GM10248 (cell line): Measurements from ENCODE around the gene OR4D6.

Experiments used
- CTCF ChIA-PET: fragments of 300-600 bp; sonication (Branson Sonifier 250); formaldehyde crosslinking; extraction: SDS; loops from one replicate; lab custom pipeline; 2021; ENCODE audit warnings: antibody characterized with exemption; lab: Yijun Ruan, JAX
- POLR2A ChIA-PET: fragments of 350-650 bp; sonication (Branson Sonifier 250); formaldehyde crosslinking; extraction: SDS; loops from one replicate; lab custom pipeline; 2020; ENCODE audit warnings: antibody characterized with exemption; lab: Yijun Ruan, JAX
- DNase-seq: peaks from one replicate; pipeline ENCODE4 v3.0.0; 2012; ENCODE audit errors: extremely low spot score
- CTCF ChIP-seq: IDR thresholded peaks from 2 replicates; pipeline ENCODE4 v1.5.1; 2012; ENCODE audit warnings: mild to moderate bottlenecking, low read depth; ENCODE audit errors: extremely low read depth, missing control alignments, control extremely low read depth

OR4D6 gene

GRCh38 chr11:59456661-59457060, at the start of gene OR4D6:
OR4D6 (plus strand) TSS chr11:59456961; CDS start chr11:59456961, 0 bp downstream.
- POLR2A ChIA-PET, result no interaction called here
- CTCF ChIA-PET, result no interaction called here
- no peak for DNase-seq
- TF ChIP-seq CTCF, result no peak

GRCh38 chr11:59413646-59414045, 43.1 kb upstream of the OR4D6 start:
- CTCF ChIA-PET, result interaction anchor here (1.8 kb wide), 1 partner anchor 16 kb away, joined by 8 read pairs; no protein-coding TSS in a partner anchor
- POLR2A ChIA-PET, result no interaction called here
- DNase-seq, result no peak

GRCh38 chr11:59415111-59415510, 41.6 kb upstream of the OR4D6 start:
- POLR2A ChIA-PET, result no interaction called here
- no peak for TF ChIP-seq CTCF
- CTCF ChIA-PET, result interaction anchor here (1.0 kb wide), 1 partner anchor 245 kb away, joined by 3 read pairs; no protein-coding TSS in a partner anchor
- DNase-seq, result no peak

More at GRCh38 chr11:59413646-59414045, 43.1 kb upstream of the OR4D6 start:
- TF ChIP-seq CTCF, result no peak

- CTCF ChIA-PET, result interaction anchor here (1.4 kb wide), 2 partner anchors 10 to 214 kb away, joined by 3 read pairs; partner anchors contain the start of gene OR5A2
- POLR2A ChIA-PET, result no interaction called here
- no peak for DNase-seq
- no peak for TF ChIP-seq CTCF
Measured at GRCh38 chr11:59416613-59417012, 40.1 kb upstream of the OR4D6 start.

- POLR2A ChIA-PET, result no interaction called here
- DNase-seq, result no peak
- CTCF ChIA-PET, result interaction anchor here (1.2 to 1.6 kb wide), 6 partner anchors 9 to 281 kb away, joined by 3 to 4 read pairs (median 3); partner anchors contain the start of gene OR5A2
- no peak for TF ChIP-seq CTCF
Measured at GRCh38 chr11:59417023-59417422, 39.7 kb upstream of the OR4D6 start.

GRCh38 chr11:59418156-59418555, 38.6 kb upstream of the OR4D6 start:
- ChIA-PET POLR2A (no interaction called here), CTCF (interaction anchor here (1.1 to 1.7 kb wide), 6 partner anchors 11 to 360 kb away, joined by 3 to 6 read pairs (median 4); no protein-coding TSS in a partner anchor)
- TF ChIP-seq CTCF, result no peak
- DNase-seq, result no peak
